Mononuclear cell (primary cell): ENCODE results near the gene PRKACB. TPM values are rescaled to one million over a fixed set of nuclear protein-coding genes. Genes with fewer than 3 reads are reported as not detected.

Experiments
- H3K27me3 ChIP-seq: 2 replicates; pipeline ENCODE4 v1.6.0; 2011; ENCODE audit warnings: low read length, control low read depth; ENCODE audit not compliant: insufficient read depth
- H3K4me1 ChIP-seq: 2 replicates; pipeline ENCODE4 v1.5.1; 2011; ENCODE audit warnings: mild to moderate bottlenecking, low read length, control low read depth; ENCODE audit not compliant: insufficient read depth
- H3K4me3 ChIP-seq: 2 replicates; pipeline ENCODE4 v1.5.1; 2011; ENCODE audit warnings: mild to moderate bottlenecking, low read length, moderate library complexity
- H3K9me3 ChIP-seq: 2 replicates; pipeline ENCODE4 v1.5.1; 2011; ENCODE audit warnings: low read depth, mild to moderate bottlenecking, control low read depth, low read length
- total RNA-seq: library from RNA; depleted of rRNA; stranded (reverse); fragments of >200 nt; gene quantifications from one replicate; pipeline ENCODE4 v1.2.3, GENCODE V29; 2012

PRKACB gene
- total RNA-seq, 1 donor, result 57.8 TPM

DNA sequence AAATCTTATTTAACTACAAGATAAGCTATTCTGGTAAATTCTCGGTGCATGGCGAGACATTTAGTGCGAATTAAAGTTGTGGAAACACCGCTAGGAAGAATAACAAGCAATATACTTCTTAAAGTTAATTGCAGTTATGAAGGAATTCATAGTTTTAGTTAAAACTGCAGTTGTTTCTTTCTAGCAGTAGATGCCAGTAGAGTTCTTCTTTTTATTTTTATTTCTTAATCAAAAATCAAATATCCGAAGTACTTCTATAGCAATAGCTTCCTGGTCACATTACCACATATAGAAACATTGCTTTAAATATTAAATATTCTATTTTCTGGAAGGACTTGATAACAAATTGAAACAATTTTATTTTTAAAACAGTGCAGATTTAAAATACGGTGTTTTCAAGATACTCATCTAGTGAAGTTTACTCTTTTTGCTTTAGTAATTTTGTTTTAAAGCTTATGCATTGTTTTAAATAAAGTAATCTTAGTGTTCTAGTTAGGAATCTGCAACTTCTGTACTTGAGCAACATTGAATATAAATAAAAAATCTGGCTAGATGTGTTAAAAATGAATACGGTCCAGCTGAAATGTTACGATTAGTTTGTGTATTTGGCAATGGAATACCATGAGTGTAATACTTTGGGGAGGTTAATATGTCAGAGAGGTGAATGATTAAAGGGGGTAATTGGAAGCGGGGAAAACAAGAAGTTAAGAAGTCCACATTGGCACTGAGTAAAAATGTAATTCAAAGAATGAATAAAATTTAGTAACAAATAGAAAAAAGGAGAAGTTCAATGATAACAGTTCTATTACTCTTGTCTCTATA is 2.7 kb upstream of the PRKACB start:
- Histone ChIP-seq H3K27me3 (no peaks in the 10 kb centered on the region), H3K4me1 (peaks cover 4% of the 10 kb centered on the region), H3K4me3 (no peak overlapping the region), H3K9me3 (no peaks in the 10 kb centered on the region)

DNA sequence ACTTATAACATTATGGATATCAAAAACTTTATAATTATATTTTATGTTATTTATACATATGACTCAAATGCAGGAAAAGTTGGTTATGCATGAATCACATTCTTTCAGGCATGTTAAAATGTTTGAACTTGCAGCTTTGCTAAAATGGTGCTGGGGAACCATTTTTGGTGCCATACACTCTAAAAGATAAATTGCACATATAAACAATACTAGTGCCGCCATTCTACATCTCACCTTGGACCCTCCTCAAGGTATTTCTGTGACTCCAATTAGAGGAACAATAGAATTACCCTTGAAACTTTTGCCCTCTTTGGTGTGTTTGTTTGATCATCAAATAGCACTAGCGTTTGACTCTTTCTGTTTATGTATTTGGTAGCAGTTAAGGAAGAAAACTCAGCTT is 997 bp downstream of the PRKACB start:
- Histone ChIP-seq H3K4me3 (peak overlapping the region; percentile 47), H3K9me3 (no peaks in the 10 kb centered on the region), H3K4me1 (peaks cover 7% of the 10 kb centered on the region), H3K27me3 (no peaks in the 10 kb centered on the region)

DNA sequence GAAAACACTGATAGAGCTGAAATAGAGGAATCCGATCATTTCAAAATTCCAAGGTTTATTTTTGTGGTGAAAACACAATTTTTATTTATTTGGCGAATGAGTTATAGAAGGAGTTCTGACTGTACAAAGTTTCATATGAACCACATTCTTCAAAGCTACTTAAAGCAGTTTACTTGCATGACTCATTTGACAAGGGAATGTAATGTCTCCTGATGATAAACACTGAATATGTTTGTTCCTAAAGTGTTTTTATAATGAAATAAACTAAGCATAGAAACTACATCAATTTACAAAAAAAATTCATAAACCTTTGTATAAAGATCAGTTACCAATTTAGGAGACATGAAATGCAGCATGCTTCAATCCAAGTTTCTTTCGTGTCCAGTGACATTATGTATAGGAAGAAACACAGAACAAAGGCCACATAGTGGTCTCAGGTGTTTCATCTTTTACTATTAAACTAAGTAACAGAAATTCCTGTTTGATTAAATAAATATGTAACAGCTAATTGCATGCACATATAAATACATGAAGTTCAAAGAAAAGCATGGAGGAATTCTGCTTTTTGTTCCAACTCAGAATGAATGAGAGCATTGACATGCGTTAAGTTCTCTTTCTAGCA is 2.5 kb downstream of the PRKACB start:
- no peak overlapping the region for H3K4me3 ChIP-seq
- no peaks in the 10 kb centered on the region for H3K9me3 ChIP-seq
- H3K27me3 ChIP-seq, result no peaks in the 10 kb centered on the region
- H3K4me1 ChIP-seq, result peaks cover 11% of the 10 kb centered on the region

GRCh38 chr1:84148758-84149157 is 4.7 kb downstream of the PRKACB start:
- no peaks in the 10 kb centered on the region for H3K27me3 ChIP-seq

DNA sequence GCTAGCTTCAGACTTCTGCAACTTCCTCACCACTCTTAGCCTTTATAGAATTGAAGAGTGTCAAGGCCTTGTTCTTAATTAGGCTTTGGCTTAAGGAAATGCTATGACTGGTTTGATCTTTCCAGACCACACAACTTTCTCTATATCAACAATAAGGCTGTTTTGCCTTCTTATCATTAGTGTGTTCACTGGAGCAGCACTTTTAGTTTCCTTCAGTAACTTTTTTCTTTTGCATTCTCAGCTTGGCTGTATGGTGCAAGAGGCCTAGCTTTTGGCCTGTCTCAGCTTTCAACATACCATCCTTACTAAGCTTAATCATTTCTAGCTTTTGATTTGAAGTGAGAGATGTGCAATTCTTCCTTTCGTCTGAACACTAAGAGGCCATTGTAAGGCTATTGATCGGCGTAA is 8.6 kb downstream of the PRKACB start:
- Histone ChIP-seq H3K27me3 (no peaks in the 10 kb centered on the region), H3K4me1 (peaks cover 40% of the 10 kb centered on the region), H3K4me3 (no peak overlapping the region), H3K9me3 (no peaks in the 10 kb centered on the region)

More at GRCh38 chr1:84148758-84149157, 4.7 kb downstream of the PRKACB start:
- Histone ChIP-seq H3K4me3 (no peak overlapping the region), H3K4me1 (peaks cover 25% of the 10 kb centered on the region), H3K9me3 (no peaks in the 10 kb centered on the region)

DNA sequence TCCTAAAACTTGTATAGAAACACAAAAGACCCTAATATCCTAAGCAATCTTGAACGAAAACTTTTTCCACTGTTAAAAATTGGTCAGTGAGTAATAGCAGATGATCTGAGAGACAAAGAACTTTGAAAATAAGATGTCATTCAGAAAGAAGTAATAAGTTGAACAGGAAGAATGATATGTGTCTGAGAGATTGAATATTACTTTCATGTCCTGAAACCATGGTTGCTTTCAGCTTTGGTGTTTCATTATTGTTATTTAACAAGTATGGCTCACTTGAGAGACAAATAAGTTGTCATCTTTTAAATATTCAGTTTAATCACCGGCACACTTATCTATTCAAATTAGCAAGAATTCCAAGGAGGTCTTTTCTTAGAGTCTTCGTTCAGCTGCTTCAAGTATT is 11.4 kb downstream of the PRKACB start:
- peaks cover 33% of the 10 kb centered on the region for H3K4me1 ChIP-seq

GRCh38 chr1:84156210-84156621 is 12.1 kb downstream of the PRKACB start:
- no peaks in the 10 kb centered on the region for H3K9me3 ChIP-seq
- no peak overlapping the region for H3K4me3 ChIP-seq
- H3K27me3 ChIP-seq, result no peaks in the 10 kb centered on the region
- peaks cover 33% of the 10 kb centered on the region for H3K4me1 ChIP-seq

More for the DNA sequence above, 11.4 kb downstream of the PRKACB start:
- no peak overlapping the region for H3K4me3 ChIP-seq
- no peaks in the 10 kb centered on the region for H3K9me3 ChIP-seq
- no peaks in the 10 kb centered on the region for H3K27me3 ChIP-seq

DNA sequence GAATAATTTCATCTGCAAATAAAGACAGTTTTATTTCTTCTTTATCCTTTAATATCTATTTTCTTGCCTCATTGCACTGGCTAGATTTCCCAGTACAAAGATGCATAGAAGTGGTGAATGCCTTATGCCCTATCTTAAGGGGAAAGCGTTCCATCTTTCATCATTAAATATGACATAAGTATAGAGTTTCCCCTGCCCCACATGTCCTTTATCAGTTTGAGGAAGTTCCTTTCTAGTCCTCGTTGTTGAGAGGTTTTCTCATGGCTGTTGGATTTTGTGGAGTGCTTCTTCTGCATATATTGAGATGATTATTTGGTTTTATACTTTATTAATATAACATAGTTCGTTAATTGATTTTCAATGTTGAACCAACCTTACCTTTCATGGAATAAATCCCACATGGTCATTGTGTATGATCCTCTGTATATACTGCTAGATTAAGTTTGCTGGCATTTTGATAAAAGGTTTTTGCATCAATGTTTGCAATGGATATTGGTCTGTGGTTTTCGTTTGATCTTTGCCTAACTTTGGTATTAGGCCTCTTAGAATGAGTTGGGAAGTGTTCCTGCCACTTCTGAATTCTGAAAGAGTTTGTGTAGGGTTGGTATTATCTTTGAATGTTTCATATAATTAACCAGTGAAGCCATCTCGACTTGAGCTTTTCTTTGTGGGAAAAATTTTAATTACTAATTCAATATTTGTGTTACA is 15.6 kb downstream of the PRKACB start:
- Histone ChIP-seq H3K27me3 (no peaks in the 10 kb centered on the region), H3K4me3 (no peak overlapping the region), H3K4me1 (peaks cover 24% of the 10 kb centered on the region), H3K9me3 (no peaks in the 10 kb centered on the region)

GRCh38 chr1:84162295-84162694 is 18.2 kb downstream of the PRKACB start:
- H3K27me3 ChIP-seq, result no peaks in the 10 kb centered on the region
- H3K9me3 ChIP-seq, result no peaks in the 10 kb centered on the region
- no peak overlapping the region for H3K4me3 ChIP-seq
- H3K4me1 ChIP-seq, result peaks cover 9% of the 10 kb centered on the region

- no peaks in the 10 kb centered on the region for H3K27me3 ChIP-seq
Observed at GRCh38 chr1:84163123-84163931, 19.3 kb downstream of the PRKACB start.

DNA sequence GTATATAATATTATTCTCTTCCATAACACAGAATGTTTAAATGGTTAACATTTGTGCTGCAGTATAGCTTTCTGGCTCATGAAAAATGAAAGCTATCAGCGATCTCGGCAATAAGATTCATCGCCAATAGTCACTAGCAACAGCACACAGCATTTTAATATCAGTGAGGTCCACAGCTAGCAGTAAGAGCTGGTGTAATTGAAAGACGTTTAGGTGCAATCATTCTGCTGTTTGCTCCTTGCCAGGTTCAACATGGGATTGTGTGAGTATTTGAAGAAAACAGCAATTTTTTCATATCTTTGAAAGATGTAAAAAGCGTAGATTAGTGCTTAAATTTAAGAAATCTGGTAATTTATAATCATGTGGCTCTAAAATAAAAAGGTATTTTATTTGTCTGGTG is 20.1 kb downstream of the PRKACB start:
- no peak overlapping the region for H3K4me3 ChIP-seq

More at GRCh38 chr1:84163123-84163931, 19.3 kb downstream of the PRKACB start:
- peaks cover 9% of the 10 kb centered on the region for H3K4me1 ChIP-seq
- H3K9me3 ChIP-seq, result no peaks in the 10 kb centered on the region
- H3K4me3 ChIP-seq, result no peak overlapping the region

GRCh38 chr1:84164567-84165021 is 20.5 kb downstream of the PRKACB start:
- H3K4me1 ChIP-seq, result peaks cover 9% of the 10 kb centered on the region
- no peak overlapping the region for H3K4me3 ChIP-seq
- H3K9me3 ChIP-seq, result no peaks in the 10 kb centered on the region
- H3K27me3 ChIP-seq, result no peaks in the 10 kb centered on the region

More for the DNA sequence above, 20.1 kb downstream of the PRKACB start:
- peaks cover 9% of the 10 kb centered on the region for H3K4me1 ChIP-seq
- H3K27me3 ChIP-seq, result no peaks in the 10 kb centered on the region
- H3K9me3 ChIP-seq, result no peaks in the 10 kb centered on the region

- Histone ChIP-seq H3K4me3 (no peak overlapping the region), H3K4me1 (peaks cover 9% of the 10 kb centered on the region), H3K27me3 (no peaks in the 10 kb centered on the region), H3K9me3 (no peaks in the 10 kb centered on the region)
Observed at GRCh38 chr1:84165601-84166000, 21.5 kb downstream of the PRKACB start.

DNA sequence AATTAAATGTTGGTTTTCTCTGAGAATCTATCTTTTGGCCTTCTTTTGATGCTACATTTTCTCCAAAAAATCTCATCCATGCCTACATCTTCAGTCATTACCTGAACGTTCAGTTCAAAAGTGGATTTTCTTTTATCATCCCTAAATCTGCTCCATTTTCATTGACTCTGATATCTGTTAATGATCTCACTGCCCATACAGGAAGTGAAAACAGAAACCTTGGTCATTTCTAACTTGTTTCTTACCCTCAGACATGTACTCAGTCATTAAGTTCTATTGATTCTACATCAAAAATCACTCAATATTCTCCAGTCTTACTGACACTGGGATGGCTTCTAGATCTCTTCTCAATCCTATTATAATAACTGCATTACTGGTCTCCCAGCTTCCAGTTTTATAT is 22.7 kb downstream of the PRKACB start:
- H3K4me3 ChIP-seq, result no peak overlapping the region
- no peaks in the 10 kb centered on the region for H3K9me3 ChIP-seq
- no peaks in the 10 kb centered on the region for H3K27me3 ChIP-seq
- peaks cover 9% of the 10 kb centered on the region for H3K4me1 ChIP-seq
